NB4 (cell line): ENCODE results near the gene RAD51B.
"Not testable (repeated sequence)": the region's sequence is repeated elsewhere in the genome, so short reads cannot be mapped to it uniquely, and the experiment has no call there.

ENCODE experiments used
- CTCF ChIP-seq: IDR thresholded peaks from one replicate; pipeline ENCODE4 v1.5.1; 2012; ENCODE audit warnings: low read depth, low read length
- MYC ChIP-seq: IDR thresholded peaks from 2 replicates; pipeline ENCODE4 v1.6.1; 2011; ENCODE audit warnings: low read depth, low read length
- POLR2A ChIP-seq: IDR thresholded peaks from 2 replicates; pipeline ENCODE4 v1.6.1; 2011; ENCODE audit warnings: mild to moderate bottlenecking; ENCODE audit not compliant: insufficient read length; ENCODE audit errors: extremely low read depth
- TF ChIP-seq, protein P1 (sequence below): IDR thresholded peaks from 2 replicates; pipeline ENCODE4 v1.6.1; 2011; ENCODE audit warnings: low read depth, low read length

GRCh38 chr14:68428900-68429299, 609.3 kb downstream of the RAD51B start:
- TF ChIP-seq CTCF, POLR2A, MYC: not testable (repeated sequence)
- TF ChIP-seq, protein P1, sequence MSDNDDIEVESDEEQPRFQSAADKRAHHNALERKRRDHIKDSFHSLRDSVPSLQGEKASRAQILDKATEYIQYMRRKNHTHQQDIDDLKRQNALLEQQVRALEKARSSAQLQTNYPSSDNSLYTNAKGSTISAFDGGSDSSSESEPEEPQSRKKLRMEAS, result not testable (repeated sequence)
